ENCODE measurements around the gene VMAC.

VMAC gene

GRCh38 chr19:5927441-5927821, 22.8 kb downstream of the VMAC start:
- no peak for DNase-seq (ENCODE audit: low read depth in 4 of 4, low spot score in 1 of 4)

GRCh38 chr19:5929179-5929578, 24.5 kb downstream of the VMAC start:
- no peak for DNase-seq (ENCODE audit: low read depth in 4 of 4, low spot score in 1 of 4)

GRCh38 chr19:5929625-5930024, 25.0 kb downstream of the VMAC start:
- no peak for DNase-seq (ENCODE audit: low read depth in 4 of 4, low spot score in 1 of 4)

- no peak for DNase-seq (ENCODE audit: low read depth in 4 of 4, low spot score in 1 of 4)
These were observed 26.6 kb downstream of the VMAC start for GRCh38 chr19:5931251-5931650.

- no peak for DNase-seq (ENCODE audit: low read depth in 4 of 4, low spot score in 1 of 4)
These were observed 27.5 kb downstream of the VMAC start for GRCh38 chr19:5932146-5932545.

GRCh38 chr19:5932609-5933262, 28.1 kb downstream of the VMAC start:
- no peak for DNase-seq (ENCODE audit: low read depth in 4 of 4, low spot score in 1 of 4)

GRCh38 chr19:5933391-5934068, 28.9 kb downstream of the VMAC start:
- DNase-seq (ENCODE audit: low read depth in 4 of 4, low spot score in 1 of 4): no peak

- DNase-seq (ENCODE audit: low read depth in 4 of 4, low spot score in 1 of 4): no peak
These were observed 29.4 kb downstream of the VMAC start for GRCh38 chr19:5934069-5934401.

GRCh38 chr19:5934774-5935472, 30.3 kb downstream of the VMAC start:
- DNase-seq (ENCODE audit: low read depth in 4 of 4, low spot score in 1 of 4): no peak

GRCh38 chr19:5935473-5936291, 31.0 kb downstream of the VMAC start:
- DNase-seq (ENCODE audit: low read depth in 4 of 4, low spot score in 1 of 4): no peak

- no peak for DNase-seq (ENCODE audit: low read depth in 4 of 4, low spot score in 1 of 4)
These were observed 31.6 kb downstream of the VMAC start for GRCh38 chr19:5936292-5936592.

GRCh38 chr19:5937550-5937949, 32.9 kb downstream of the VMAC start:
- no peak for DNase-seq (ENCODE audit: low read depth in 4 of 4, low spot score in 1 of 4)

GRCh38 chr19:5940260-5941208, 35.9 kb downstream of the VMAC start:
- DNase-seq (ENCODE audit: low read depth in 4 of 4, low spot score in 1 of 4): no peak

GRCh38 chr19:5941673-5942072, 37.0 kb downstream of the VMAC start:
- no peak for DNase-seq (ENCODE audit: low read depth in 4 of 4, low spot score in 1 of 4)

GRCh38 chr19:5943045-5943444, 38.4 kb downstream of the VMAC start:
- DNase-seq (ENCODE audit: low read depth in 4 of 4, low spot score in 1 of 4): no peak

GRCh38 chr19:5943623-5944022, 39.0 kb downstream of the VMAC start:
- DNase-seq (ENCODE audit: low read depth in 4 of 4, low spot score in 1 of 4): no peak

GRCh38 chr19:5947435-5947834, 42.8 kb downstream of the VMAC start:
- DNase-seq (ENCODE audit: low read depth in 4 of 4, low spot score in 1 of 4): no peak

- no peak for DNase-seq (ENCODE audit: low read depth in 4 of 4, low spot score in 1 of 4)
These were observed 44.3 kb downstream of the VMAC start for GRCh38 chr19:5948752-5949564.

- DNase-seq (ENCODE audit: low read depth in 4 of 4, low spot score in 1 of 4): peak in 1 of 4 experiments; percentile 24
These were observed 45.2 kb downstream of the VMAC start for GRCh38 chr19:5949792-5950305.

- no peak for DNase-seq (ENCODE audit: low read depth in 4 of 4, low spot score in 1 of 4)
These were observed 46.1 kb downstream of the VMAC start for GRCh38 chr19:5950741-5951140.

Measured in stimulated activated CD4-positive, alpha-beta T cell treated with anti-CD3 and anti-CD28 coated beads, Interleukin-1b, Interleukin-23, amount 100 ng/mL, for 24 hours (primary cell).